ENCODE data around the gene ONECUT2.
"Not testable (repeated sequence)": the region's sequence is repeated elsewhere in the genome, so short reads cannot be mapped to it uniquely, and the experiment has no call there.

DNA sequence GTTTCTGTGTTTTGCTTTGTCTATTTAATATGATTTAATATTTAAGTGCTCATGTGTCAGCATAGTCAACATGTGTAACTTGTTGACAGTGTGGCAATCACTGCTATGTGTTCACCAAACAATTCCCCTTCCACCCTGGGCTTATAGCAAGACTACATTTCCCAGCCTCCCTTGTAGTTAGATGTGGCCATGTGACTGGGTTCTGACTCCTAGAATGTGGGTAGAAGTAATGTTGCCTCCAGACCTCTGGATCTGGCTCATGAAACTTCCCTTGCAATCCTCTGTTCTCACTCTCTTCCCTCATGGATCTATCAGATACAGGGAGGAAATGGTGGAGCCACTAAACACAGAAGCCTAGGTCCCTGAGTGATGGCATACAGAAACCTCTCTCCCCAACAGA is 87.2 kb downstream of the ONECUT2 start:
- not testable (repeated sequence) for TF ChIP-seq RAD21, ZBTB33 (IDR thresholded peaks at IDR 0.05)
- TF ChIP-seq, protein P1, sequence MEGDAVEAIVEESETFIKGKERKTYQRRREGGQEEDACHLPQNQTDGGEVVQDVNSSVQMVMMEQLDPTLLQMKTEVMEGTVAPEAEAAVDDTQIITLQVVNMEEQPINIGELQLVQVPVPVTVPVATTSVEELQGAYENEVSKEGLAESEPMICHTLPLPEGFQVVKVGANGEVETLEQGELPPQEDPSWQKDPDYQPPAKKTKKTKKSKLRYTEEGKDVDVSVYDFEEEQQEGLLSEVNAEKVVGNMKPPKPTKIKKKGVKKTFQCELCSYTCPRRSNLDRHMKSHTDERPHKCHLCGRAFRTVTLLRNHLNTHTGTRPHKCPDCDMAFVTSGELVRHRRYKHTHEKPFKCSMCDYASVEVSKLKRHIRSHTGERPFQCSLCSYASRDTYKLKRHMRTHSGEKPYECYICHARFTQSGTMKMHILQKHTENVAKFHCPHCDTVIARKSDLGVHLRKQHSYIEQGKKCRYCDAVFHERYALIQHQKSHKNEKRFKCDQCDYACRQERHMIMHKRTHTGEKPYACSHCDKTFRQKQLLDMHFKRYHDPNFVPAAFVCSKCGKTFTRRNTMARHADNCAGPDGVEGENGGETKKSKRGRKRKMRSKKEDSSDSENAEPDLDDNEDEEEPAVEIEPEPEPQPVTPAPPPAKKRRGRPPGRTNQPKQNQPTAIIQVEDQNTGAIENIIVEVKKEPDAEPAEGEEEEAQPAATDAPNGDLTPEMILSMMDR (IDR thresholded peaks at IDR 0.05; ENCODE audit: low read depth, low read length, missing input control): not testable (repeated sequence)
